Right lobe of liver (tissue), 4 donors: ENCODE measurements around the gene RTL5.

Source experiments
- CTCF ChIP-seq, 4 donors: fragments of 200-600 bp in 3 of 4; fragments of 450-650 bp in 1 of 4; IDR thresholded peaks; one replicate each; pipeline versions ENCODE4 v1.5.1 to v1.8.0; 2016 to 2022; ENCODE audit warnings: antibody characterized with exemption in 4 of 4, mild to moderate bottlenecking in 2 of 4
- POLR2A ChIP-seq: fragments of 450-650 bp; IDR thresholded peaks from one replicate; pipeline ENCODE4 v1.6.1; 2017; ENCODE audit warnings: antibody characterized with exemption, mild to moderate bottlenecking
- donor health status: DM: no; HTN: no; CAD: no.
- donor health status: DM: no; HTN: no; CAD: no.
- donor health status: DM: no; HTN: yes; CAD: no.

- TF ChIP-seq POLR2A (no peak), CTCF (IDR thresholded peaks at IDR 0.05) (no peak)
Measured at GRCh38 chrX:72078411-72078810, 53.3 kb downstream of the RTL5 start.
